ENCODE data around the gene FITM2. TPM values are rescaled to one million over a fixed set of nuclear protein-coding genes. Genes with fewer than 3 reads are reported as not detected.

The FITM2 gene
- total RNA-seq (2021), result 6.1 and 7.4 TPM in 2 replicates
- Bru-seq, nascent RNA, result percentile 52 among the genes with signal in this experiment
- percentile 68 among the genes with signal in this experiment for BruChase-seq, experiment 1, labeled RNA remaining after a 2-hour chase
- BruChase-seq, experiment 2, labeled RNA remaining after a 6-hour chase, result percentile 70 among the genes with signal in this experiment
- long read RNA-seq, full-length matches to known transcripts, result 4 of 5 reads
- long read RNA-seq, partial matches to known transcripts, result 0 of 5 reads
- long read RNA-seq, other reads (novel, unspliced or antisense), result 1 of 5 reads

GRCh38 chr20:44310664-44311639, at the start of gene FITM2:
Gene FITM2, minus strand, starts transcription at chr20:44311202. Its CDS starts 54 bp downstream, at chr20:44311148.
- peak; percentile 86 to 98 for DNase-seq
- H3K27ac ChIP-seq, result no peak within 1 kb of the TSS
- H2AFZ ChIP-seq, result peak within 1 kb of the TSS; percentile 91
- CTCF ChIA-PET, result interaction anchor here (0.5 to 2.6 kb wide), 9 partner anchors 14 to 420 kb away, joined by 3 to 28 read pairs (median 4); no protein-coding TSS in a partner anchor
- H3K36me3 ChIP-seq (ENCODE audit: low read depth), result no peaks in the 10 kb centered on the region
- TF ChIP-seq EZH2 (IDR thresholded peaks at IDR 0.05; ENCODE audit: low read depth), result no peak
- TF ChIP-seq CTCF (conservative IDR thresholded peaks at IDR 0.05), result peak; percentile 94
- no peaks in the 10 kb centered on the region for H3F3A ChIP-seq (ENCODE audit: insufficient read depth, low read depth)
- no peaks in the 10 kb centered on the region for H3K27me3 ChIP-seq (ENCODE audit: insufficient read depth, low read depth)
- peak within 1 kb of the TSS; percentile 69 for H3K4me3 ChIP-seq
- H3K79me2 ChIP-seq (ENCODE audit: low read depth), result peaks cover 3% of the 10 kb centered on the region; the same call in 1 of the 2 replicates
- H3K4me2 ChIP-seq, result peak within 1 kb of the TSS; percentile 93
- no peaks in the 10 kb centered on the region for H4K20me1 ChIP-seq (ENCODE audit: insufficient read depth)
- intact Hi-C loops (cut with micrococcal nuclease; ENCODE audit: unreplicated experiment), result loop anchor here (1.0 to 10.0 kb wide), 4 partner anchors 75 to 194 kb away; no protein-coding TSS in a partner anchor
- no peaks in the 10 kb centered on the region for H3K9me2 ChIP-seq (ENCODE audit: insufficient read depth)
- no peaks in the 10 kb centered on the region for H3K9me3 ChIP-seq (ENCODE audit: insufficient read depth, low read depth)
- H3K4me1 ChIP-seq (replicated peaks; ENCODE audit: insufficient read depth), result peaks cover 10% of the 10 kb centered on the region
- POLR2A ChIA-PET (ENCODE audit: unreplicated experiment), result interaction anchor here (0.5 to 0.6 kb wide), 3 partner anchors 134 to 228 kb away, joined by 3 to 5 read pairs (median 5); no protein-coding TSS in a partner anchor
- no TSS peak for BruUV-seq (replicated peaks)

GRCh38 chr20:44360221-44360620, 49.2 kb upstream of the FITM2 start:
- BruUV-seq (replicated peaks), result no TSS peak
- TF ChIP-seq EZH2 (IDR thresholded peaks at IDR 0.05; ENCODE audit: low read depth) (no peak), CTCF (conservative IDR thresholded peaks at IDR 0.05) (no peak)
- intact Hi-C loops (cut with micrococcal nuclease; ENCODE audit: unreplicated experiment), result no loop called here

GRCh38 chr20:44358776-44359175, 47.8 kb upstream of the FITM2 start:
- H3K4me2 ChIP-seq, result no peak overlapping the region
- H3K36me3 ChIP-seq (ENCODE audit: low read depth), result no peaks in the 10 kb centered on the region
- H3F3A ChIP-seq (ENCODE audit: insufficient read depth, low read depth), result no peaks in the 10 kb centered on the region
- H3K27me3 ChIP-seq (ENCODE audit: insufficient read depth, low read depth), result peaks cover 40% of the 10 kb centered on the region
- H2AFZ ChIP-seq, result no peak overlapping the region
- H3K9me2 ChIP-seq (ENCODE audit: insufficient read depth), result no peaks in the 10 kb centered on the region
- H3K27ac ChIP-seq, result no peak overlapping the region
- ChIA-PET POLR2A (ENCODE audit: unreplicated experiment) (no interaction called here), CTCF (no interaction called here)
- H3K4me1 ChIP-seq (replicated peaks; ENCODE audit: insufficient read depth), result no peaks in the 10 kb centered on the region
- H4K20me1 ChIP-seq (ENCODE audit: insufficient read depth), result no peaks in the 10 kb centered on the region
- H3K79me2 ChIP-seq (ENCODE audit: low read depth), result no peaks in the 10 kb centered on the region
- H3K4me3 ChIP-seq, result no peak overlapping the region
- no peak for TF ChIP-seq CTCF (conservative IDR thresholded peaks at IDR 0.05)
- no peak for TF ChIP-seq EZH2 (IDR thresholded peaks at IDR 0.05; ENCODE audit: low read depth)
- H3K9me3 ChIP-seq (ENCODE audit: insufficient read depth, low read depth), result no peaks in the 10 kb centered on the region
- intact Hi-C loops (cut with micrococcal nuclease; ENCODE audit: unreplicated experiment), result no loop called here
- DNase-seq, result no peak
- no TSS peak for BruUV-seq (replicated peaks)

More at GRCh38 chr20:44360221-44360620, 49.2 kb upstream of the FITM2 start:
- Histone ChIP-seq H3K4me2 (no peak overlapping the region), H3K9me2 (ENCODE audit: insufficient read depth) (no peaks in the 10 kb centered on the region), H3K79me2 (ENCODE audit: low read depth) (no peaks in the 10 kb centered on the region), H3K27ac (no peak overlapping the region), H4K20me1 (ENCODE audit: insufficient read depth) (no peaks in the 10 kb centered on the region), H3K4me3 (no peak overlapping the region), H3K4me1 (replicated peaks; ENCODE audit: insufficient read depth) (no peaks in the 10 kb centered on the region), H3K27me3 (ENCODE audit: insufficient read depth, low read depth) (peaks cover 40% of the 10 kb centered on the region), H3K36me3 (ENCODE audit: low read depth) (no peaks in the 10 kb centered on the region), H3K9me3 (ENCODE audit: insufficient read depth, low read depth) (no peaks in the 10 kb centered on the region), H2AFZ (no peak overlapping the region), H3F3A (ENCODE audit: insufficient read depth, low read depth) (no peaks in the 10 kb centered on the region)
- no peak for DNase-seq
- CTCF ChIA-PET, result no interaction called here
- POLR2A ChIA-PET (ENCODE audit: unreplicated experiment), result no interaction called here

All from PC-9 (cell line).